Fibroblast of skin of left biceps (primary cell): ENCODE results near the gene ZNF891.

Experiments used
- DNase-seq, 2 experiments: peaks; one replicate each; pipeline ENCODE4 v3.0.0-alpha.2; 2013; ENCODE audit warnings: low read depth in 2 of 2

The ZNF891 gene

GRCh38 chr12:133061954-133062353, 68.1 kb downstream of the ZNF891 start:
- no peak for DNase-seq

DNA sequence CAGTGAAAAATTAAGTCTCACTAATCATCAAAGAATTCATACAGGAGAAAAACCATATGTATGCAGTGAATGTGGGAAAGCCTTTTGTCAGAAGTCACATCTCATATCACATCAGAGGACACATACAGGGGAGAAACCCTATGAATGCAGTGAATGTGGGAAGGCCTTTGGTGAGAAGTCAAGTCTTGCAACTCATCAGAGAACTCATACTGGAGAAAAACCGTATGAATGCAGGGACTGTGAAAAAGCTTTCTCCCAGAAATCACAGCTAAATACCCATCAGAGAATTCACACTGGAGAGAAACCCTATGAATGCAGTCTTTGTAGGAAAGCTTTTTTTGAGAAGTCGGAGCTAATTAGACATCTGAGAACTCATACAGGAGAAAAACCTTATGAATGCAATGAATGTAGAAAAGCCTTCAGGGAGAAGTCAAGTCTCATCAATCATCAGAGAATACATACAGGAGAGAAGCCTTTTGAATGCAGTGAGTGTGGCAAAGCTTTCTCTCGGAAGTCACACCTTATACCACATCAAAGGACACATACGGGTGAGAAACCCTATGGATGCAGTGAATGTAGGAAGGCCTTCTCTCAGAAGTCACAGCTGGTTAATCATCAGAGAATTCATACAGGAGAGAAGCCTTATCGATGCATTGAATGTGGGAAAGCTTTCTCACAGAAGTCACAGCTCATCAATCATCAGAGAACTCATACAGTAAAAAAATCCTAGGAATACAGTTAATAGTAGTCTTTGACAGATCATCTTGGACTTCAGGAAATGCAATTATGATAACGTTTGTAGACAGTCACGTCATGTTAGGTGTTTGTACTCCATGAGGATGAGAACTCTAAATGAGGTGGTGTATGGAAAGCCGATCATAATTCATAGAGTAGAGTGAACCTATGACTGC, 71.6 kb downstream of the ZNF891 start:
- DNase-seq: no peak

DNA sequence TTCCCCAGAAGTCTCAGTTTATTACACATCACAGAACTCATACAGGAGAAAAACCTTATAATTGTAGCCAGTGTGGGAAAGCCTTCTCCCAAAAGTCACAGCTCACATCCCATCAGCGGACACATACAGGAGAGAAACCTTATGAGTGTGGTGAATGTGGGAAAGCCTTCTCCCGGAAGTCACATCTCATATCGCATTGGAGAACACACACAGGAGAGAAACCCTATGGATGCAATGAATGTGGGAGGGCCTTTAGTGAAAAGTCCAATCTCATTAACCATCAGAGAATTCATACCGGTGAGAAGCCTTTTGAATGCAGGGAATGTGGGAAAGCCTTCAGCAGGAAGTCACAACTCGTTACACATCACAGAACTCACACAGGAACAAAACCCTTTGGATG, 72.6 kb downstream of the ZNF891 start:
- DNase-seq: no peak
